Measurements from ENCODE around the gene CBR1.
A peak's percentile ranks its signal among the peaks of the same experiment; 100 is the strongest.
"Not testable (repeated sequence)": the region's sequence is repeated elsewhere in the genome, so short reads cannot be mapped to it uniquely, and the experiment has no call there.

The CBR1 gene

GRCh38 chr21:36079010-36079649, 9.3 kb downstream of the CBR1 start:
- peak in 1 of 2 donors; percentile 12 for DNase-seq (ENCODE audit: low read depth in 1 of 2, low spot score in 1 of 2)

GRCh38 chr21:36079671-36080070, 9.8 kb downstream of the CBR1 start:
- DNase-seq (ENCODE audit: low read depth in 1 of 2, low spot score in 1 of 2), result no peak

GRCh38 chr21:36080386-36080785, 10.6 kb downstream of the CBR1 start:
- no peak for DNase-seq (ENCODE audit: low read depth in 1 of 2, low spot score in 1 of 2)

GRCh38 chr21:36082237-36082664, 12.4 kb downstream of the CBR1 start:
- DNase-seq (ENCODE audit: low read depth in 1 of 2, low spot score in 1 of 2), result no peak

- no peak for DNase-seq (ENCODE audit: low read depth in 1 of 2, low spot score in 1 of 2)
These were observed 17.7 kb downstream of the CBR1 start for GRCh38 chr21:36087362-36088138.

- no peak for DNase-seq (ENCODE audit: low read depth in 1 of 2, low spot score in 1 of 2)
These were observed 20.1 kb downstream of the CBR1 start for GRCh38 chr21:36089946-36090345.

- DNase-seq (ENCODE audit: low read depth in 1 of 2, low spot score in 1 of 2), result no peak
These were observed 22.9 kb downstream of the CBR1 start for GRCh38 chr21:36092681-36093080.

GRCh38 chr21:36093512-36093911, 23.7 kb downstream of the CBR1 start:
- no peak for DNase-seq (ENCODE audit: low read depth in 1 of 2, low spot score in 1 of 2)

- DNase-seq (ENCODE audit: low read depth in 1 of 2, low spot score in 1 of 2), result no peak
These were observed 26.8 kb downstream of the CBR1 start for GRCh38 chr21:36096398-36097290.

- no peak for DNase-seq (ENCODE audit: low read depth in 1 of 2, low spot score in 1 of 2)
These were observed 27.8 kb downstream of the CBR1 start for GRCh38 chr21:36097427-36098181.

GRCh38 chr21:36098182-36098532, 28.3 kb downstream of the CBR1 start:
- DNase-seq (ENCODE audit: low read depth in 1 of 2, low spot score in 1 of 2), result no peak

GRCh38 chr21:36099000-36099399, 29.2 kb downstream of the CBR1 start:
- DNase-seq (ENCODE audit: low read depth in 1 of 2, low spot score in 1 of 2), result no peak

GRCh38 chr21:36099695-36100211, 29.9 kb downstream of the CBR1 start:
- DNase-seq (ENCODE audit: low read depth in 1 of 2, low spot score in 1 of 2), result not testable (repeated sequence)

- DNase-seq (ENCODE audit: low read depth in 1 of 2, low spot score in 1 of 2), result no peak
These were observed 31.3 kb downstream of the CBR1 start for GRCh38 chr21:36100971-36101641.

GRCh38 chr21:36103434-36103833, 33.6 kb downstream of the CBR1 start:
- DNase-seq (ENCODE audit: low read depth in 1 of 2, low spot score in 1 of 2), result no peak

GRCh38 chr21:36104317-36105300, 34.8 kb downstream of the CBR1 start:
- DNase-seq (ENCODE audit: low read depth in 1 of 2, low spot score in 1 of 2), result peak; percentile 9 to 44

- no peak for DNase-seq (ENCODE audit: low read depth in 1 of 2, low spot score in 1 of 2)
These were observed 35.6 kb downstream of the CBR1 start for GRCh38 chr21:36105327-36105842.

- DNase-seq (ENCODE audit: low read depth in 1 of 2, low spot score in 1 of 2), result no peak
These were observed 40.0 kb downstream of the CBR1 start for GRCh38 chr21:36109868-36110267.

GRCh38 chr21:36111238-36111637, 41.4 kb downstream of the CBR1 start:
- no peak for DNase-seq (ENCODE audit: low read depth in 1 of 2, low spot score in 1 of 2)

Data from stimulated activated CD4-positive, alpha-beta T cell treated with anti-CD3 and anti-CD28 coated beads, Interleukin-15, amount 100 ng/mL, for 1 hour (primary cell).